KOPT-K1 (cell line): ENCODE results near the gene NSD2.

ENCODE experiments used
- H3K27ac ChIP-seq: fragments of 200-600 bp; sonication (generic); 2 replicates; pipeline ENCODE4 v1.5.1; 2016; ENCODE audit warnings: antibody characterized with exemption, mild to moderate bottlenecking, low read depth, low read length; ENCODE audit not compliant: poor library complexity, severe bottlenecking
- H3K36me3 ChIP-seq: fragments of 200-600 bp; sonication (generic); 2 replicates; pipeline ENCODE4 v1.5.1; 2017; ENCODE audit warnings: antibody characterized with exemption, mild to moderate bottlenecking, low read length, moderate library complexity; ENCODE audit not compliant: insufficient read depth
- H3K9me3 ChIP-seq: fragments of 200-600 bp; sonication (generic); 2 replicates; pipeline ENCODE4 v1.5.1; 2017; ENCODE audit warnings: antibody characterized with exemption, low read length, mild to moderate bottlenecking; ENCODE audit not compliant: insufficient read depth, poor library complexity, severe bottlenecking

The NSD2 gene

GRCh38 chr4:1870578-1871443 lies at the start of gene NSD2:
TSS of gene NSD2 (plus strand) at chr4:1871393. CDS start at chr4:1900655, 29,262 bp downstream.
- H3K9me3 ChIP-seq, result no peaks in the 10 kb centered on the region
- peaks cover 17% of the 10 kb centered on the region; the same call in 1 of the 2 replicates for H3K36me3 ChIP-seq
- peak within 1 kb of the TSS; percentile 100 for H3K27ac ChIP-seq

GRCh38 chr4:1821679-1822567 lies 49.3 kb upstream of the NSD2 start:
- Histone ChIP-seq H3K27ac (no peak overlapping the region), H3K9me3 (no peaks in the 10 kb centered on the region), H3K36me3 (peaks cover 99% of the 10 kb centered on the region)

- H3K9me3 ChIP-seq, result no peaks in the 10 kb centered on the region
- H3K36me3 ChIP-seq, result peaks cover 91% of the 10 kb centered on the region
- H3K27ac ChIP-seq, result no peak overlapping the region
Observed at GRCh38 chr4:1822568-1823544, 48.3 kb upstream of the NSD2 start.

- no peak overlapping the region for H3K27ac ChIP-seq
- H3K36me3 ChIP-seq, result peaks cover 84% of the 10 kb centered on the region
- no peaks in the 10 kb centered on the region for H3K9me3 ChIP-seq
Observed at GRCh38 chr4:1823545-1823932, 47.7 kb upstream of the NSD2 start.

GRCh38 chr4:1824746-1825145 lies 46.4 kb upstream of the NSD2 start:
- Histone ChIP-seq H3K36me3 (peaks cover 72% of the 10 kb centered on the region), H3K27ac (no peak overlapping the region), H3K9me3 (no peaks in the 10 kb centered on the region)

- Histone ChIP-seq H3K36me3 (peaks cover 66% of the 10 kb centered on the region), H3K27ac (no peak overlapping the region), H3K9me3 (no peaks in the 10 kb centered on the region)
Observed at GRCh38 chr4:1825326-1825725, 45.9 kb upstream of the NSD2 start.

- H3K27ac ChIP-seq, result peak overlapping the region; percentile 40
- peaks cover 60% of the 10 kb centered on the region for H3K36me3 ChIP-seq
- no peaks in the 10 kb centered on the region for H3K9me3 ChIP-seq
Observed at GRCh38 chr4:1826531-1827350, 44.5 kb upstream of the NSD2 start.

- Histone ChIP-seq H3K36me3 (peaks cover 60% of the 10 kb centered on the region), H3K9me3 (no peaks in the 10 kb centered on the region), H3K27ac (peak overlapping the region; percentile 98)
Observed at GRCh38 chr4:1830234-1830633, 41.0 kb upstream of the NSD2 start.

GRCh38 chr4:1830642-1831228 lies 40.5 kb upstream of the NSD2 start:
- no peaks in the 10 kb centered on the region for H3K9me3 ChIP-seq
- peak overlapping the region; percentile 98 for H3K27ac ChIP-seq
- peaks cover 60% of the 10 kb centered on the region for H3K36me3 ChIP-seq

GRCh38 chr4:1831331-1831730 lies 39.9 kb upstream of the NSD2 start:
- peaks cover 59% of the 10 kb centered on the region for H3K36me3 ChIP-seq
- H3K9me3 ChIP-seq, result no peaks in the 10 kb centered on the region
- H3K27ac ChIP-seq, result peak overlapping the region; percentile 98

GRCh38 chr4:1832690-1833089 lies 38.5 kb upstream of the NSD2 start:
- peaks cover 65% of the 10 kb centered on the region for H3K36me3 ChIP-seq

GRCh38 chr4:1833307-1834046 lies 37.7 kb upstream of the NSD2 start:
- Histone ChIP-seq H3K36me3 (peaks cover 73% of the 10 kb centered on the region), H3K27ac (peak overlapping the region; percentile 98), H3K9me3 (no peaks in the 10 kb centered on the region)

More at GRCh38 chr4:1832690-1833089, 38.5 kb upstream of the NSD2 start:
- Histone ChIP-seq H3K27ac (peak overlapping the region; percentile 98), H3K9me3 (no peaks in the 10 kb centered on the region)
